ENCODE results near the gene GFOD2.

GRCh38 chr16:67762385-67762784, 43.3 kb upstream of the GFOD2 start:
- no peak for TF ChIP-seq ZFP30 (CRISPR knock-in tag; IDR thresholded peaks at IDR 0.05)
- no peak for TF ChIP-seq CREB5 (CRISPR knock-in tag; IDR thresholded peaks at IDR 0.05; ENCODE audit: low read depth)
- no peak for TF ChIP-seq OSR1 (CRISPR knock-in tag; IDR thresholded peaks at IDR 0.05)

All from SK-N-SH treated with all-trans-retinoic acid at 6 μM for 48 hours (cell line).